OCI-LY3 (cell line): ENCODE measurements around the gene LRIF1.
"Not testable (repeated sequence)": the region's sequence is repeated elsewhere in the genome, so short reads cannot be mapped to it uniquely, and the experiment has no call there.

ENCODE experiments used
- H2AFZ ChIP-seq: fragments of 200-600, 300-600 bp; shearing (Covaris generic); 2 replicates; pipeline ENCODE4 v1.6.0; 2014; ENCODE audit warnings: antibody characterized with exemption, low read depth, low read length
- H3K27ac ChIP-seq: fragments of 200-600, 300-600 bp; sonication (generic); 2 replicates; pipeline ENCODE4 v1.5.1; 2014; ENCODE audit warnings: mild to moderate bottlenecking, low read length, moderate library complexity, mixed read lengths
- H3K27me3 ChIP-seq: fragments of 200-600, 300-600 bp; sonication (generic); 2 replicates; pipeline ENCODE4 v1.6.1; 2014; ENCODE audit warnings: low read depth, low read length, mixed read lengths
- H3K36me3 ChIP-seq: fragments of 200-600, 300-600 bp; sonication (generic); replicated peaks from 2 replicates; pipeline ENCODE3; 2014; ENCODE audit warnings: low read depth, low read length, mixed read lengths
- H3K4me1 ChIP-seq: fragments of 300-600, 200-600 bp; sonication (generic); 2 replicates; pipeline ENCODE4 v1.6.1; 2014; ENCODE audit warnings: low read length, mixed read lengths
- H3K4me2 ChIP-seq: fragments of 200-600, 300-600 bp; sonication (generic); 2 replicates; pipeline ENCODE4 v1.6.1; 2014; ENCODE audit warnings: low read length, mixed read lengths
- H3K4me3 ChIP-seq: fragments of 300-600, 200-600 bp; sonication (generic); 2 replicates; pipeline ENCODE4 v1.5.1; 2014; ENCODE audit warnings: antibody characterized with exemption, mild to moderate bottlenecking, low read length, moderate library complexity
- H3K79me2 ChIP-seq: fragments of 300-600, 200-600 bp; shearing (Covaris generic); 2 replicates; pipeline ENCODE4 v1.6.1; 2014; ENCODE audit warnings: mild to moderate bottlenecking, low read length, mixed read lengths
- H3K9ac ChIP-seq: fragments of 300-600, 200-600 bp; shearing (Covaris generic); 2 replicates; pipeline ENCODE4 v1.6.0; 2014; ENCODE audit warnings: mild to moderate bottlenecking, low read length, moderate library complexity
- H3K9me3 ChIP-seq: fragments of 200-600, 300-600 bp; shearing (Covaris generic); 2 replicates; pipeline ENCODE4 v1.6.1; 2014; ENCODE audit warnings: low read length, mixed read lengths; ENCODE audit not compliant: insufficient read depth
- H4K20me1 ChIP-seq: fragments of 200-600, 300-600 bp; sonication (generic); 2 replicates; pipeline ENCODE4 v1.6.1; 2016; ENCODE audit warnings: low read length, mixed read lengths; ENCODE audit not compliant: insufficient read depth
- CTCF ChIP-seq: fragments of 200-600, 300-600 bp; sonication (generic); IDR thresholded peaks from 2 replicates; pipeline ENCODE4 v1.5.1; 2014; ENCODE audit warnings: antibody characterized with exemption, low read length, low read depth
- EZH2phosphoT487 ChIP-seq: fragments of 200-600 bp; shearing (Covaris generic); IDR thresholded peaks from 2 replicates; pipeline ENCODE4 v1.6.1; 2018; ENCODE audit warnings: antibody characterized with exemption, mixed run types, low read depth

LRIF1 gene

GRCh38 chr1:110936567-110936966 is 27.2 kb downstream of the LRIF1 start:
- H3K9me3 ChIP-seq: no peaks in the 10 kb centered on the region
- H4K20me1 ChIP-seq: no peaks in the 10 kb centered on the region
- H3K27ac ChIP-seq: no peak overlapping the region
- no peak overlapping the region for H3K4me2 ChIP-seq
- no peaks in the 10 kb centered on the region for H3K36me3 ChIP-seq
- no peaks in the 10 kb centered on the region for H3K27me3 ChIP-seq
- H3K79me2 ChIP-seq: no peaks in the 10 kb centered on the region
- TF ChIP-seq CTCF (no peak), EZH2phosphoT487 (no peak)
- H2AFZ ChIP-seq: no peak overlapping the region
- H3K4me1 ChIP-seq: no peaks in the 10 kb centered on the region
- H3K4me3 ChIP-seq: no peak overlapping the region
- H3K9ac ChIP-seq: no peak overlapping the region

- not testable (repeated sequence) for H3K79me2 ChIP-seq, H2AFZ ChIP-seq, H3K4me1 ChIP-seq, H3K9ac ChIP-seq, H3K36me3 ChIP-seq, H3K27me3 ChIP-seq, H3K27ac ChIP-seq, H3K4me3 ChIP-seq, H4K20me1 ChIP-seq, H3K9me3 ChIP-seq, H3K4me2 ChIP-seq
These were observed 32.6 kb downstream of the LRIF1 start for GRCh38 chr1:110931097-110931496.

- no peak overlapping the region for H3K9ac ChIP-seq
- no peaks in the 10 kb centered on the region for H3K9me3 ChIP-seq
- TF ChIP-seq CTCF (no peak), EZH2phosphoT487 (no peak)
- no peak overlapping the region for H3K27ac ChIP-seq
- no peak overlapping the region for H3K4me2 ChIP-seq
- H3K4me1 ChIP-seq: no peaks in the 10 kb centered on the region
- no peaks in the 10 kb centered on the region for H3K36me3 ChIP-seq
- H3K27me3 ChIP-seq: no peaks in the 10 kb centered on the region
- no peaks in the 10 kb centered on the region for H4K20me1 ChIP-seq
- no peak overlapping the region for H3K4me3 ChIP-seq
- H3K79me2 ChIP-seq: no peaks in the 10 kb centered on the region
- no peak overlapping the region for H2AFZ ChIP-seq
These were observed 34.8 kb downstream of the LRIF1 start for GRCh38 chr1:110928904-110929303.

GRCh38 chr1:110928191-110928590 is 35.5 kb downstream of the LRIF1 start:
- H3K4me1 ChIP-seq: no peaks in the 10 kb centered on the region
- no peak overlapping the region for H3K27ac ChIP-seq
- no peaks in the 10 kb centered on the region for H3K9me3 ChIP-seq
- H3K36me3 ChIP-seq: no peaks in the 10 kb centered on the region
- H3K79me2 ChIP-seq: no peaks in the 10 kb centered on the region
- H3K4me3 ChIP-seq: no peak overlapping the region
- H3K9ac ChIP-seq: no peak overlapping the region
- TF ChIP-seq EZH2phosphoT487 (no peak), CTCF (no peak)
- no peaks in the 10 kb centered on the region for H3K27me3 ChIP-seq
- no peak overlapping the region for H2AFZ ChIP-seq
- no peak overlapping the region for H3K4me2 ChIP-seq
- no peaks in the 10 kb centered on the region for H4K20me1 ChIP-seq

GRCh38 chr1:110927484-110928075 is 36.1 kb downstream of the LRIF1 start:
- TF ChIP-seq EZH2phosphoT487: no peak
- no peak for TF ChIP-seq CTCF
- H3K27ac ChIP-seq: no peak overlapping the region

More at GRCh38 chr1:110927484-110928075, 36.1 kb downstream of the LRIF1 start:
- Histone ChIP-seq H3K4me2 (no peak overlapping the region), H3K4me3 (no peak overlapping the region), H3K4me1 (no peaks in the 10 kb centered on the region), H4K20me1 (no peaks in the 10 kb centered on the region), H3K27me3 (no peaks in the 10 kb centered on the region), H3K79me2 (no peaks in the 10 kb centered on the region), H3K9me3 (no peaks in the 10 kb centered on the region), H3K36me3 (no peaks in the 10 kb centered on the region), H2AFZ (no peak overlapping the region), H3K9ac (no peak overlapping the region)
